Measurements from ENCODE around the gene C1orf122. TPM values are rescaled to one million over a fixed set of nuclear protein-coding genes. Genes with fewer than 3 reads are reported as not detected.

Gene C1orf122
- total and polyA plus RNA-seq, 2 of the 13 experiments (the other 11 are each of a cell fraction or from before 2014, with no cell fraction given), result 18.7 to 40.6 TPM

- in situ Hi-C loops (cut with HindIII; ENCODE audit: extremely low pct_ligation_motif_present, low pct_unique_long_range_greater_than_20kb) (no loop called here), intact Hi-C loops (cut with micrococcal nuclease; ENCODE audit: unreplicated experiment) (no loop called here)
- Histone ChIP-seq H3K36me3 (replicated peaks in 1 of 2; ENCODE audit: control insufficient read depth in 1 of 2, insufficient read depth in 2 of 2, low read length in 2 of 2) (peaks cover 7 to 15% of the 10 kb centered on the region in 2 experiments; a peak in 4 of 5 replicates), H3K4me1 (ENCODE audit: insufficient read depth, low read length) (no peaks in the 10 kb centered on the region), H3K27ac (ENCODE audit: extremely low read length, insufficient read depth, low read length) (no peak overlapping the region), H2AFZ (ENCODE audit: low read length) (no peak overlapping the region), H3K9ac (ENCODE audit: insufficient read depth, low read depth, low read length) (no peak overlapping the region), H4K20me1 (ENCODE audit: insufficient read depth, low read length) (no peaks in the 10 kb centered on the region), H3K4me2 (ENCODE audit: low read depth, low read length) (no peak overlapping the region), H3K27me3 (ENCODE audit: control insufficient read depth in 1 of 2, insufficient read depth in 2 of 2, low read length in 2 of 2) (no peaks in the 10 kb centered on the region; a peak in 1 of 5 replicates), H3K4me3 (replicated peaks in 1 of 3; ENCODE audit: insufficient read depth in 1 of 3, low read depth in 2 of 3, low read length in 3 of 3) (no peak overlapping the region), H3K79me2 (ENCODE audit: insufficient read depth, low read length) (peaks cover 8% of the 10 kb centered on the region), H3K9me3 (ENCODE audit: low read length) (no peaks in the 10 kb centered on the region)
- ATAC-seq (no peak), FAIRE-seq (no peak), DNase-seq (ENCODE audit: low spot score) (no peak)
- ChIA-PET POLR2A (interaction anchor here (1.2 kb wide), 1 partner anchor 14 kb away, joined by 3 read pairs; the partner anchor contains the start of gene MTF1), CTCF (ENCODE audit: low intra/inter-chr PET ratio, low total read pairs) (no interaction called here)
- 93% methylated on average over 3 of the region's 3 CpGs for WGBS (ENCODE audit: low lambda C conversion rate)
- BruUV-seq (replicated peaks), result no TSS peak
- no peak for TF ChIP-seq ZNF318 (CRISPR knock-in tag; IDR thresholded peaks at IDR 0.05)
- TF ChIP-seq, protein P1, sequence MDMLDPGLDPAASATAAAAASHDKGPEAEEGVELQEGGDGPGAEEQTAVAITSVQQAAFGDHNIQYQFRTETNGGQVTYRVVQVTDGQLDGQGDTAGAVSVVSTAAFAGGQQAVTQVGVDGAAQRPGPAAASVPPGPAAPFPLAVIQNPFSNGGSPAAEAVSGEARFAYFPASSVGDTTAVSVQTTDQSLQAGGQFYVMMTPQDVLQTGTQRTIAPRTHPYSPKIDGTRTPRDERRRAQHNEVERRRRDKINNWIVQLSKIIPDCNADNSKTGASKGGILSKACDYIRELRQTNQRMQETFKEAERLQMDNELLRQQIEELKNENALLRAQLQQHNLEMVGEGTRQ (IDR thresholded peaks at IDR 0.05; ENCODE audit: low read depth, low read length), result no peak
- TF ChIP-seq, protein P1 (CRISPR knock-in tag; IDR thresholded peaks at IDR 0.05; ENCODE audit: borderline replicate concordance), result no peak
- TF ChIP-seq, protein P2, sequence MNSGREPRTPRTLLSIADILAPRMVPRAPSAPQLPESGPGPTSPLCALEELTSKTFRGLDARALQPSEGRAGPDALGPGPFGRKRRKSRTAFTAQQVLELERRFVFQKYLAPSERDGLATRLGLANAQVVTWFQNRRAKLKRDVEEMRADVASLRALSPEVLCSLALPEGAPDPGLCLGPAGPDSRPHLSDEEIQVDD (CRISPR knock-in tag; IDR thresholded peaks at IDR 0.05; ENCODE audit: borderline replicate concordance), result no peak
- TF ChIP-seq HDAC6 (IDR thresholded peaks at IDR 0.05; ENCODE audit: low read depth, low read length), result no peak
- no peak for TF ChIP-seq SKI (IDR thresholded peaks at IDR 0.05; ENCODE audit: partially characterized antibody)
- TF ChIP-seq, protein P3, sequence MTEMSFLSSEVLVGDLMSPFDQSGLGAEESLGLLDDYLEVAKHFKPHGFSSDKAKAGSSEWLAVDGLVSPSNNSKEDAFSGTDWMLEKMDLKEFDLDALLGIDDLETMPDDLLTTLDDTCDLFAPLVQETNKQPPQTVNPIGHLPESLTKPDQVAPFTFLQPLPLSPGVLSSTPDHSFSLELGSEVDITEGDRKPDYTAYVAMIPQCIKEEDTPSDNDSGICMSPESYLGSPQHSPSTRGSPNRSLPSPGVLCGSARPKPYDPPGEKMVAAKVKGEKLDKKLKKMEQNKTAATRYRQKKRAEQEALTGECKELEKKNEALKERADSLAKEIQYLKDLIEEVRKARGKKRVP (CRISPR knock-in tag; IDR thresholded peaks at IDR 0.05), result no peak
- no peak for TF ChIP-seq ZGPAT (CRISPR knock-in tag; IDR thresholded peaks at IDR 0.05)
- no peak for TF ChIP-seq NCOA5 (CRISPR knock-in tag; IDR thresholded peaks at IDR 0.05)
Observed at GRCh38 chr1:37845786-37846185, 38.2 kb downstream of the C1orf122 start.
